ENCODE data around the gene ACTC1. TPM values are rescaled to one million over a fixed set of nuclear protein-coding genes. Genes with fewer than 3 reads are reported as not detected.
"Not testable (repeated sequence)": the region's sequence is repeated elsewhere in the genome, so short reads cannot be mapped to it uniquely, and the experiment has no call there.

The ACTC1 gene
- total RNA-seq, 1 experiment from 2014 or later, result not detected

- Histone ChIP-seq H3K27me3 (replicated peaks; ENCODE audit: insufficient read depth, low read depth, low read length, poor library complexity) (no peaks in the 10 kb centered on the region), H3K36me3 (ENCODE audit: insufficient read depth, low read length, poor library complexity, severe bottlenecking) (no peaks in the 10 kb centered on the region), H3K4me1 (ENCODE audit: insufficient read depth, low read length, poor library complexity, severe bottlenecking) (no peaks in the 10 kb centered on the region), H3K9me3 (ENCODE audit: low read depth, low read length, poor library complexity, severe bottlenecking) (no peaks in the 10 kb centered on the region), H3K27ac (ENCODE audit: low read depth, low read length, poor library complexity, severe bottlenecking) (no peak overlapping the region), H3K4me3 (ENCODE audit: low read depth, low read length, poor library complexity, severe bottlenecking) (no peak overlapping the region)
- ChIA-PET POLR2A (ENCODE audit: low non-redundant PET) (no interaction called here), CTCF (no interaction called here)
- no peak for DNase-seq (ENCODE audit: low spot score)
- BruUV-seq (replicated peaks), result no TSS peak
- intact Hi-C loops (cut with micrococcal nuclease; ENCODE audit: unreplicated experiment), result loop anchor here (10.0 kb wide), 1 partner anchor 64 kb away; no protein-coding TSS in a partner anchor
- TF ChIP-seq EZH2 (IDR thresholded peaks at IDR 0.05; ENCODE audit: borderline replicate concordance, low read depth, low read length, poor library complexity, severe bottlenecking) (no peak), CTCF (conservative IDR thresholded peaks at IDR 0.05; ENCODE audit: low read depth, low read length) (no peak)
Observed at GRCh38 chr15:34810443-34811129, 15.2 kb upstream of the ACTC1 start.

- Histone ChIP-seq H3K9me3 (ENCODE audit: low read depth, low read length, poor library complexity, severe bottlenecking) (no peaks in the 10 kb centered on the region), H3K4me1 (ENCODE audit: insufficient read depth, low read length, poor library complexity, severe bottlenecking) (no peaks in the 10 kb centered on the region), H3K4me3 (ENCODE audit: low read depth, low read length, poor library complexity, severe bottlenecking) (no peak overlapping the region), H3K36me3 (ENCODE audit: insufficient read depth, low read length, poor library complexity, severe bottlenecking) (no peaks in the 10 kb centered on the region), H3K27me3 (replicated peaks; ENCODE audit: insufficient read depth, low read depth, low read length, poor library complexity) (peaks cover 5% of the 10 kb centered on the region), H3K27ac (ENCODE audit: low read depth, low read length, poor library complexity, severe bottlenecking) (no peak overlapping the region)
- ChIA-PET CTCF (no interaction called here), POLR2A (ENCODE audit: low non-redundant PET) (no interaction called here)
- TF ChIP-seq CTCF (conservative IDR thresholded peaks at IDR 0.05; ENCODE audit: low read depth, low read length), result no peak
- no peak for DNase-seq (ENCODE audit: low spot score)
- BruUV-seq (replicated peaks), result no TSS peak
- intact Hi-C loops (cut with micrococcal nuclease; ENCODE audit: unreplicated experiment), result no loop called here
Observed at GRCh38 chr15:34809186-34809585, 13.8 kb upstream of the ACTC1 start.

- intact Hi-C loops (cut with micrococcal nuclease; ENCODE audit: unreplicated experiment), result no loop called here
- CTCF ChIA-PET, result no interaction called here
- DNase-seq (ENCODE audit: low spot score), result no peak
Observed at GRCh38 chr15:34808016-34808415, 12.7 kb upstream of the ACTC1 start.

GRCh38 chr15:34807241-34807640, 11.9 kb upstream of the ACTC1 start:
- BruUV-seq (replicated peaks); H3K27ac ChIP-seq (ENCODE audit: low read depth, low read length, poor library complexity, severe bottlenecking); H3K36me3 ChIP-seq (ENCODE audit: insufficient read depth, low read length, poor library complexity, severe bottlenecking); intact Hi-C loops (cut with micrococcal nuclease; ENCODE audit: unreplicated experiment); DNase-seq (ENCODE audit: low spot score); H3K9me3 ChIP-seq (ENCODE audit: low read depth, low read length, poor library complexity, severe bottlenecking); H3K27me3 ChIP-seq (replicated peaks; ENCODE audit: insufficient read depth, low read depth, low read length, poor library complexity); H3K4me3 ChIP-seq (ENCODE audit: low read depth, low read length, poor library complexity, severe bottlenecking); CTCF ChIA-PET; POLR2A ChIA-PET (ENCODE audit: low non-redundant PET); H3K4me1 ChIP-seq (ENCODE audit: insufficient read depth, low read length, poor library complexity, severe bottlenecking): not testable (repeated sequence)

More at GRCh38 chr15:34808016-34808415, 12.7 kb upstream of the ACTC1 start:
- no TSS peak for BruUV-seq (replicated peaks)
- no peaks in the 10 kb centered on the region for H3K4me1 ChIP-seq (ENCODE audit: insufficient read depth, low read length, poor library complexity, severe bottlenecking)
- no peak for TF ChIP-seq CTCF (conservative IDR thresholded peaks at IDR 0.05; ENCODE audit: low read depth, low read length)
- TF ChIP-seq EZH2 (IDR thresholded peaks at IDR 0.05; ENCODE audit: borderline replicate concordance, low read depth, low read length, poor library complexity, severe bottlenecking), result no peak
- no peak overlapping the region for H3K27ac ChIP-seq (ENCODE audit: low read depth, low read length, poor library complexity, severe bottlenecking)
- no peaks in the 10 kb centered on the region for H3K9me3 ChIP-seq (ENCODE audit: low read depth, low read length, poor library complexity, severe bottlenecking)
- H3K27me3 ChIP-seq (replicated peaks; ENCODE audit: insufficient read depth, low read depth, low read length, poor library complexity), result peaks cover 5% of the 10 kb centered on the region
- no peak overlapping the region for H3K4me3 ChIP-seq (ENCODE audit: low read depth, low read length, poor library complexity, severe bottlenecking)
- POLR2A ChIA-PET (ENCODE audit: low non-redundant PET), result no interaction called here
- no peaks in the 10 kb centered on the region for H3K36me3 ChIP-seq (ENCODE audit: insufficient read depth, low read length, poor library complexity, severe bottlenecking)

Data from A673 (cell line).